ENCODE measurements around the gene NTHL1.
A peak's percentile ranks its signal among the peaks of the same experiment; 100 is the strongest.
"Not testable (repeated sequence)": the region's sequence is repeated elsewhere in the genome, so short reads cannot be mapped to it uniquely, and the experiment has no call there.

NTHL1 gene

GRCh38 chr16:2036200-2036966 lies 11.3 kb downstream of the NTHL1 start:
- Histone ChIP-seq H3K36me3 (ENCODE audit: control insufficient read depth, insufficient read depth, low read length) (no peaks in the 10 kb centered on the region), H3K9ac (ENCODE audit: low read depth, low read length) (no peak overlapping the region), H3K4me3 (ENCODE audit: low read depth, low read length) (no peak overlapping the region), H3K9me3 (ENCODE audit: control insufficient read depth, insufficient read depth, low read length) (no peaks in the 10 kb centered on the region), H3K27me3 (ENCODE audit: control insufficient read depth, insufficient read depth, low read length) (no peaks in the 10 kb centered on the region), H3K4me1 (ENCODE audit: control insufficient read depth, insufficient read depth, low read length) (no peaks in the 10 kb centered on the region)

- Histone ChIP-seq H3K4me3 (ENCODE audit: low read depth, low read length) (no peak overlapping the region), H3K4me1 (ENCODE audit: control insufficient read depth, insufficient read depth, low read length) (no peaks in the 10 kb centered on the region), H3K36me3 (ENCODE audit: control insufficient read depth, insufficient read depth, low read length) (no peaks in the 10 kb centered on the region), H3K9me3 (ENCODE audit: control insufficient read depth, insufficient read depth, low read length) (no peaks in the 10 kb centered on the region), H3K9ac (ENCODE audit: low read depth, low read length) (no peak overlapping the region), H3K27me3 (ENCODE audit: control insufficient read depth, insufficient read depth, low read length) (no peaks in the 10 kb centered on the region)
Observed at GRCh38 chr16:2035431-2036199, 12.0 kb downstream of the NTHL1 start.

GRCh38 chr16:2034696-2035430 lies 12.8 kb downstream of the NTHL1 start:
- no peaks in the 10 kb centered on the region for H3K4me1 ChIP-seq (ENCODE audit: control insufficient read depth, insufficient read depth, low read length)
- peak overlapping the region; percentile 37 for H3K9ac ChIP-seq (ENCODE audit: low read depth, low read length)
- peaks cover 2% of the 10 kb centered on the region for H3K36me3 ChIP-seq (ENCODE audit: control insufficient read depth, insufficient read depth, low read length)
- H3K4me3 ChIP-seq (ENCODE audit: low read depth, low read length) = no peak overlapping the region
- no peaks in the 10 kb centered on the region for H3K9me3 ChIP-seq (ENCODE audit: control insufficient read depth, insufficient read depth, low read length)
- no peaks in the 10 kb centered on the region for H3K27me3 ChIP-seq (ENCODE audit: control insufficient read depth, insufficient read depth, low read length)

- H3K4me3 ChIP-seq (ENCODE audit: low read depth, low read length); H3K27me3 ChIP-seq (ENCODE audit: control insufficient read depth, insufficient read depth, low read length); H3K4me1 ChIP-seq (ENCODE audit: control insufficient read depth, insufficient read depth, low read length); H3K36me3 ChIP-seq (ENCODE audit: control insufficient read depth, insufficient read depth, low read length); H3K9ac ChIP-seq (ENCODE audit: low read depth, low read length); H3K9me3 ChIP-seq (ENCODE audit: control insufficient read depth, insufficient read depth, low read length): not testable (repeated sequence)
Observed at GRCh38 chr16:2033909-2034695, 13.5 kb downstream of the NTHL1 start.

GRCh38 chr16:2033057-2033908 lies 14.4 kb downstream of the NTHL1 start:
- no peak overlapping the region for H3K9ac ChIP-seq (ENCODE audit: low read depth, low read length)

GRCh38 chr16:2032285-2033056 lies 15.2 kb downstream of the NTHL1 start:
- H3K4me3 ChIP-seq (ENCODE audit: low read depth, low read length) = no peak overlapping the region
- H3K9ac ChIP-seq (ENCODE audit: low read depth, low read length) = no peak overlapping the region
- H3K4me1 ChIP-seq (ENCODE audit: control insufficient read depth, insufficient read depth, low read length) = peaks cover 4% of the 10 kb centered on the region
- no peaks in the 10 kb centered on the region for H3K9me3 ChIP-seq (ENCODE audit: control insufficient read depth, insufficient read depth, low read length)
- H3K36me3 ChIP-seq (ENCODE audit: control insufficient read depth, insufficient read depth, low read length) = peaks cover 3% of the 10 kb centered on the region
- peaks cover 3% of the 10 kb centered on the region for H3K27me3 ChIP-seq (ENCODE audit: control insufficient read depth, insufficient read depth, low read length)

More at GRCh38 chr16:2033057-2033908, 14.4 kb downstream of the NTHL1 start:
- Histone ChIP-seq H3K36me3 (ENCODE audit: control insufficient read depth, insufficient read depth, low read length) (peaks cover 3% of the 10 kb centered on the region), H3K4me3 (ENCODE audit: low read depth, low read length) (no peak overlapping the region), H3K9me3 (ENCODE audit: control insufficient read depth, insufficient read depth, low read length) (no peaks in the 10 kb centered on the region), H3K4me1 (ENCODE audit: control insufficient read depth, insufficient read depth, low read length) (no peaks in the 10 kb centered on the region), H3K27me3 (ENCODE audit: control insufficient read depth, insufficient read depth, low read length) (no peaks in the 10 kb centered on the region)

- Histone ChIP-seq H3K9me3 (ENCODE audit: control insufficient read depth, insufficient read depth, low read length) (no peaks in the 10 kb centered on the region), H3K9ac (ENCODE audit: low read depth, low read length) (no peak overlapping the region), H3K36me3 (ENCODE audit: control insufficient read depth, insufficient read depth, low read length) (peaks cover 3% of the 10 kb centered on the region), H3K4me1 (ENCODE audit: control insufficient read depth, insufficient read depth, low read length) (peaks cover 4% of the 10 kb centered on the region), H3K4me3 (ENCODE audit: low read depth, low read length) (no peak overlapping the region), H3K27me3 (ENCODE audit: control insufficient read depth, insufficient read depth, low read length) (peaks cover 8% of the 10 kb centered on the region)
Observed at GRCh38 chr16:2031081-2031577, 16.5 kb downstream of the NTHL1 start.

GRCh38 chr16:2030036-2030435 lies 17.6 kb downstream of the NTHL1 start:
- Histone ChIP-seq H3K4me1 (ENCODE audit: control insufficient read depth, insufficient read depth, low read length) (peaks cover 4% of the 10 kb centered on the region), H3K4me3 (ENCODE audit: low read depth, low read length) (no peak overlapping the region), H3K9ac (ENCODE audit: low read depth, low read length) (no peak overlapping the region), H3K27me3 (ENCODE audit: control insufficient read depth, insufficient read depth, low read length) (peaks cover 13% of the 10 kb centered on the region), H3K36me3 (ENCODE audit: control insufficient read depth, insufficient read depth, low read length) (peaks cover 3% of the 10 kb centered on the region), H3K9me3 (ENCODE audit: control insufficient read depth, insufficient read depth, low read length) (no peaks in the 10 kb centered on the region)

GRCh38 chr16:2029350-2029749 lies 18.3 kb downstream of the NTHL1 start:
- Histone ChIP-seq H3K27me3 (ENCODE audit: control insufficient read depth, insufficient read depth, low read length) (peaks cover 13% of the 10 kb centered on the region), H3K4me3 (ENCODE audit: low read depth, low read length) (no peak overlapping the region), H3K9me3 (ENCODE audit: control insufficient read depth, insufficient read depth, low read length) (no peaks in the 10 kb centered on the region), H3K4me1 (ENCODE audit: control insufficient read depth, insufficient read depth, low read length) (peaks cover 4% of the 10 kb centered on the region), H3K36me3 (ENCODE audit: control insufficient read depth, insufficient read depth, low read length) (peaks cover 3% of the 10 kb centered on the region), H3K9ac (ENCODE audit: low read depth, low read length) (no peak overlapping the region)

GRCh38 chr16:2028620-2029220 lies 18.9 kb downstream of the NTHL1 start:
- Histone ChIP-seq H3K9me3 (ENCODE audit: control insufficient read depth, insufficient read depth, low read length) (no peaks in the 10 kb centered on the region), H3K36me3 (ENCODE audit: control insufficient read depth, insufficient read depth, low read length) (peaks cover 3% of the 10 kb centered on the region), H3K27me3 (ENCODE audit: control insufficient read depth, insufficient read depth, low read length) (peaks cover 13% of the 10 kb centered on the region), H3K9ac (ENCODE audit: low read depth, low read length) (no peak overlapping the region), H3K4me1 (ENCODE audit: control insufficient read depth, insufficient read depth, low read length) (peaks cover 4% of the 10 kb centered on the region), H3K4me3 (ENCODE audit: low read depth, low read length) (no peak overlapping the region)

Data from iPS-15b (cell line).